ENCODE results near the gene C21orf58.

The C21orf58 gene

GRCh38 chr21:46361176-46361575 is 37.5 kb upstream of the C21orf58 start:
- Histone ChIP-seq H3K27me3 (ENCODE audit: control insufficient read depth, insufficient read depth, low read length) (no peaks in the 10 kb centered on the region), H3K36me3 (ENCODE audit: control insufficient read depth, insufficient read depth, low read length) (peaks cover 18% of the 10 kb centered on the region), H3K9ac (ENCODE audit: low read length) (no peak overlapping the region), H3K4me1 (ENCODE audit: control insufficient read depth, insufficient read depth, low read length) (no peaks in the 10 kb centered on the region), H3K27ac (ENCODE audit: low read depth, low read length) (no peak overlapping the region), H3K4me3 (ENCODE audit: low read length) (no peak overlapping the region)

- H3K4me1 ChIP-seq (ENCODE audit: control insufficient read depth, insufficient read depth, low read length) = no peaks in the 10 kb centered on the region
- H3K27me3 ChIP-seq (ENCODE audit: control insufficient read depth, insufficient read depth, low read length) = no peaks in the 10 kb centered on the region
- H3K9ac ChIP-seq (ENCODE audit: low read length) = no peak overlapping the region
- peaks cover 27% of the 10 kb centered on the region for H3K36me3 ChIP-seq (ENCODE audit: control insufficient read depth, insufficient read depth, low read length)
- no peak overlapping the region for H3K4me3 ChIP-seq (ENCODE audit: low read length)
- no peak overlapping the region for H3K27ac ChIP-seq (ENCODE audit: low read depth, low read length)
These were observed 34.2 kb upstream of the C21orf58 start for GRCh38 chr21:46357684-46358425.

GRCh38 chr21:46357335-46357604 is 33.6 kb upstream of the C21orf58 start:
- Histone ChIP-seq H3K4me3 (ENCODE audit: low read length) (no peak overlapping the region), H3K27me3 (ENCODE audit: control insufficient read depth, insufficient read depth, low read length) (no peaks in the 10 kb centered on the region), H3K27ac (ENCODE audit: low read depth, low read length) (no peak overlapping the region), H3K4me1 (ENCODE audit: control insufficient read depth, insufficient read depth, low read length) (no peaks in the 10 kb centered on the region), H3K9ac (ENCODE audit: low read length) (no peak overlapping the region), H3K36me3 (ENCODE audit: control insufficient read depth, insufficient read depth, low read length) (peaks cover 33% of the 10 kb centered on the region)

GRCh38 chr21:46356494-46357334 is 33.0 kb upstream of the C21orf58 start:
- peaks cover 36% of the 10 kb centered on the region for H3K36me3 ChIP-seq (ENCODE audit: control insufficient read depth, insufficient read depth, low read length)
- H3K4me1 ChIP-seq (ENCODE audit: control insufficient read depth, insufficient read depth, low read length) = no peaks in the 10 kb centered on the region
- no peak overlapping the region for H3K27ac ChIP-seq (ENCODE audit: low read depth, low read length)
- H3K9ac ChIP-seq (ENCODE audit: low read length) = no peak overlapping the region
- no peak overlapping the region for H3K4me3 ChIP-seq (ENCODE audit: low read length)
- H3K27me3 ChIP-seq (ENCODE audit: control insufficient read depth, insufficient read depth, low read length) = no peaks in the 10 kb centered on the region

- H3K9ac ChIP-seq (ENCODE audit: low read length) = no peak overlapping the region
- no peak overlapping the region for H3K4me3 ChIP-seq (ENCODE audit: low read length)
- no peak overlapping the region for H3K27ac ChIP-seq (ENCODE audit: low read depth, low read length)
- peaks cover 41% of the 10 kb centered on the region for H3K36me3 ChIP-seq (ENCODE audit: control insufficient read depth, insufficient read depth, low read length)
- no peaks in the 10 kb centered on the region for H3K4me1 ChIP-seq (ENCODE audit: control insufficient read depth, insufficient read depth, low read length)
- no peaks in the 10 kb centered on the region for H3K27me3 ChIP-seq (ENCODE audit: control insufficient read depth, insufficient read depth, low read length)
These were observed 32.3 kb upstream of the C21orf58 start for GRCh38 chr21:46356005-46356338.

GRCh38 chr21:46355161-46356004 is 31.7 kb upstream of the C21orf58 start:
- Histone ChIP-seq H3K9ac (ENCODE audit: low read length) (no peak overlapping the region), H3K27me3 (ENCODE audit: control insufficient read depth, insufficient read depth, low read length) (no peaks in the 10 kb centered on the region), H3K36me3 (ENCODE audit: control insufficient read depth, insufficient read depth, low read length) (peaks cover 45% of the 10 kb centered on the region)

GRCh38 chr21:46354518-46354917 is 30.8 kb upstream of the C21orf58 start:
- Histone ChIP-seq H3K36me3 (ENCODE audit: control insufficient read depth, insufficient read depth, low read length) (peaks cover 48% of the 10 kb centered on the region), H3K27ac (ENCODE audit: low read depth, low read length) (no peak overlapping the region), H3K9ac (ENCODE audit: low read length) (no peak overlapping the region), H3K4me1 (ENCODE audit: control insufficient read depth, insufficient read depth, low read length) (no peaks in the 10 kb centered on the region), H3K4me3 (ENCODE audit: low read length) (no peak overlapping the region), H3K27me3 (ENCODE audit: control insufficient read depth, insufficient read depth, low read length) (no peaks in the 10 kb centered on the region)

More at GRCh38 chr21:46355161-46356004, 31.7 kb upstream of the C21orf58 start:
- Histone ChIP-seq H3K27ac (ENCODE audit: low read depth, low read length) (no peak overlapping the region), H3K4me3 (ENCODE audit: low read length) (no peak overlapping the region), H3K4me1 (ENCODE audit: control insufficient read depth, insufficient read depth, low read length) (no peaks in the 10 kb centered on the region)

GRCh38 chr21:46354046-46354445 is 30.4 kb upstream of the C21orf58 start:
- H3K4me3 ChIP-seq (ENCODE audit: low read length) = no peak overlapping the region
- H3K9ac ChIP-seq (ENCODE audit: low read length) = no peak overlapping the region
- no peaks in the 10 kb centered on the region for H3K27me3 ChIP-seq (ENCODE audit: control insufficient read depth, insufficient read depth, low read length)
- H3K27ac ChIP-seq (ENCODE audit: low read depth, low read length) = no peak overlapping the region
- H3K36me3 ChIP-seq (ENCODE audit: control insufficient read depth, insufficient read depth, low read length) = peaks cover 52% of the 10 kb centered on the region
- no peaks in the 10 kb centered on the region for H3K4me1 ChIP-seq (ENCODE audit: control insufficient read depth, insufficient read depth, low read length)

GRCh38 chr21:46352913-46353312 is 29.2 kb upstream of the C21orf58 start:
- Histone ChIP-seq H3K27me3 (ENCODE audit: control insufficient read depth, insufficient read depth, low read length) (no peaks in the 10 kb centered on the region), H3K4me3 (ENCODE audit: low read length) (no peak overlapping the region), H3K9ac (ENCODE audit: low read length) (no peak overlapping the region), H3K4me1 (ENCODE audit: control insufficient read depth, insufficient read depth, low read length) (no peaks in the 10 kb centered on the region), H3K36me3 (ENCODE audit: control insufficient read depth, insufficient read depth, low read length) (peaks cover 48% of the 10 kb centered on the region), H3K27ac (ENCODE audit: low read depth, low read length) (no peak overlapping the region)

GRCh38 chr21:46352164-46352515 is 28.5 kb upstream of the C21orf58 start:
- H3K9ac ChIP-seq (ENCODE audit: low read length) = no peak overlapping the region
- H3K27ac ChIP-seq (ENCODE audit: low read depth, low read length) = no peak overlapping the region
- no peaks in the 10 kb centered on the region for H3K4me1 ChIP-seq (ENCODE audit: control insufficient read depth, insufficient read depth, low read length)
- no peak overlapping the region for H3K4me3 ChIP-seq (ENCODE audit: low read length)
- peaks cover 50% of the 10 kb centered on the region for H3K36me3 ChIP-seq (ENCODE audit: control insufficient read depth, insufficient read depth, low read length)
- no peaks in the 10 kb centered on the region for H3K27me3 ChIP-seq (ENCODE audit: control insufficient read depth, insufficient read depth, low read length)

GRCh38 chr21:46351476-46352163 is 27.9 kb upstream of the C21orf58 start:
- Histone ChIP-seq H3K27ac (ENCODE audit: low read depth, low read length) (no peak overlapping the region), H3K9ac (ENCODE audit: low read length) (no peak overlapping the region), H3K4me1 (ENCODE audit: control insufficient read depth, insufficient read depth, low read length) (no peaks in the 10 kb centered on the region), H3K36me3 (ENCODE audit: control insufficient read depth, insufficient read depth, low read length) (peaks cover 53% of the 10 kb centered on the region), H3K27me3 (ENCODE audit: control insufficient read depth, insufficient read depth, low read length) (no peaks in the 10 kb centered on the region), H3K4me3 (ENCODE audit: low read length) (no peak overlapping the region)

GRCh38 chr21:46350981-46351380 is 27.3 kb upstream of the C21orf58 start:
- Histone ChIP-seq H3K4me1 (ENCODE audit: control insufficient read depth, insufficient read depth, low read length) (no peaks in the 10 kb centered on the region), H3K27ac (ENCODE audit: low read depth, low read length) (no peak overlapping the region), H3K36me3 (ENCODE audit: control insufficient read depth, insufficient read depth, low read length) (peaks cover 51% of the 10 kb centered on the region), H3K27me3 (ENCODE audit: control insufficient read depth, insufficient read depth, low read length) (no peaks in the 10 kb centered on the region), H3K4me3 (ENCODE audit: low read length) (no peak overlapping the region), H3K9ac (ENCODE audit: low read length) (no peak overlapping the region)
